Mucosa of stomach (tissue), 1 donor: ENCODE results near the gene GRK1.

Source experiments
- H3K27me3 ChIP-seq: one replicate; pipeline ENCODE4 v1.7.0; 2013; ENCODE audit warnings: mild to moderate bottlenecking, low read length; ENCODE audit not compliant: control insufficient read depth, insufficient read depth
- H3K36me3 ChIP-seq: one replicate; pipeline ENCODE4 v1.7.0; 2013; ENCODE audit warnings: low read length; ENCODE audit not compliant: control insufficient read depth, insufficient read depth
- H3K4me1 ChIP-seq: one replicate; pipeline ENCODE4 v1.7.0; 2013; ENCODE audit warnings: mild to moderate bottlenecking, low read length; ENCODE audit not compliant: control insufficient read depth, insufficient read depth
- H3K4me3 ChIP-seq: one replicate; pipeline ENCODE4 v1.7.0; 2013; ENCODE audit warnings: low read length
- H3K9ac ChIP-seq: one replicate; pipeline ENCODE4 v1.7.0; 2013; ENCODE audit warnings: mild to moderate bottlenecking, low read length, moderate library complexity
- H3K9me3 ChIP-seq: one replicate; pipeline ENCODE4 v1.7.0; 2013; ENCODE audit warnings: mild to moderate bottlenecking, low read length, moderate library complexity; ENCODE audit not compliant: control insufficient read depth
- donor health status: Pancreatic carcinoma.

GRK1 gene

GRCh38 chr13:113654591-113655345, 12.3 kb upstream of the GRK1 start:
- no peak overlapping the region for H3K9ac ChIP-seq
- H3K36me3 ChIP-seq = no peaks in the 10 kb centered on the region
- H3K27me3 ChIP-seq = peaks cover 7% of the 10 kb centered on the region
- no peak overlapping the region for H3K4me3 ChIP-seq
- peaks cover 18% of the 10 kb centered on the region for H3K4me1 ChIP-seq
- H3K9me3 ChIP-seq = no peaks in the 10 kb centered on the region

GRCh38 chr13:113655346-113656002, 11.5 kb upstream of the GRK1 start:
- Histone ChIP-seq H3K4me1 (peaks cover 18% of the 10 kb centered on the region), H3K9ac (no peak overlapping the region), H3K27me3 (peaks cover 7% of the 10 kb centered on the region), H3K36me3 (no peaks in the 10 kb centered on the region), H3K4me3 (no peak overlapping the region), H3K9me3 (no peaks in the 10 kb centered on the region)

- H3K9ac ChIP-seq = no peak overlapping the region
- peaks cover 18% of the 10 kb centered on the region for H3K4me1 ChIP-seq
- no peak overlapping the region for H3K4me3 ChIP-seq
- no peaks in the 10 kb centered on the region for H3K36me3 ChIP-seq
- peaks cover 7% of the 10 kb centered on the region for H3K27me3 ChIP-seq
- no peaks in the 10 kb centered on the region for H3K9me3 ChIP-seq
Observed at GRCh38 chr13:113656003-113656588, 10.9 kb upstream of the GRK1 start.

GRCh38 chr13:113656831-113657671, 10.0 kb upstream of the GRK1 start:
- Histone ChIP-seq H3K4me3 (no peak overlapping the region), H3K4me1 (peaks cover 18% of the 10 kb centered on the region), H3K9me3 (peaks cover 2% of the 10 kb centered on the region), H3K27me3 (peaks cover 7% of the 10 kb centered on the region), H3K9ac (no peak overlapping the region), H3K36me3 (no peaks in the 10 kb centered on the region)

- Histone ChIP-seq H3K36me3 (no peaks in the 10 kb centered on the region), H3K4me1 (peaks cover 18% of the 10 kb centered on the region), H3K4me3 (no peak within 1 kb of the TSS), H3K9me3 (peaks cover 3% of the 10 kb centered on the region), H3K27me3 (peaks cover 7% of the 10 kb centered on the region), H3K9ac (no peak within 1 kb of the TSS)
Observed at GRCh38 chr13:113657851-113658741, 8.9 kb upstream of the GRK1 start, which contains the start of gene ATP4B. TSS of gene ATP4B (minus strand) at chr13:113658198. CDS start at chr13:113658144, 54 bp downstream.

- H3K4me1 ChIP-seq = peaks cover 18% of the 10 kb centered on the region
- H3K9me3 ChIP-seq = peaks cover 3% of the 10 kb centered on the region
- peaks cover 7% of the 10 kb centered on the region for H3K27me3 ChIP-seq
- no peaks in the 10 kb centered on the region for H3K36me3 ChIP-seq
- H3K9ac ChIP-seq = no peak overlapping the region
- no peak overlapping the region for H3K4me3 ChIP-seq
Observed at GRCh38 chr13:113658836-113659235, 8.2 kb upstream of the GRK1 start.

- Histone ChIP-seq H3K36me3 (no peaks in the 10 kb centered on the region), H3K9me3 (peaks cover 3% of the 10 kb centered on the region), H3K4me1 (peaks cover 23% of the 10 kb centered on the region), H3K4me3 (no peak overlapping the region), H3K9ac (no peak overlapping the region), H3K27me3 (peaks cover 7% of the 10 kb centered on the region)
Observed at GRCh38 chr13:113659337-113659736, 7.7 kb upstream of the GRK1 start.

GRCh38 chr13:113660066-113660465, 7.0 kb upstream of the GRK1 start:
- no peak overlapping the region for H3K4me3 ChIP-seq
- peaks cover 3% of the 10 kb centered on the region for H3K9me3 ChIP-seq
- H3K9ac ChIP-seq = no peak overlapping the region
- peaks cover 7% of the 10 kb centered on the region for H3K27me3 ChIP-seq
- peaks cover 30% of the 10 kb centered on the region for H3K4me1 ChIP-seq
- H3K36me3 ChIP-seq = no peaks in the 10 kb centered on the region

GRCh38 chr13:113661509-113661908, 5.5 kb upstream of the GRK1 start:
- peaks cover 7% of the 10 kb centered on the region for H3K27me3 ChIP-seq
- no peak overlapping the region for H3K4me3 ChIP-seq
- H3K36me3 ChIP-seq = no peaks in the 10 kb centered on the region
- peaks cover 37% of the 10 kb centered on the region for H3K4me1 ChIP-seq
- H3K9me3 ChIP-seq = peaks cover 3% of the 10 kb centered on the region
- no peak overlapping the region for H3K9ac ChIP-seq

- Histone ChIP-seq H3K4me1 (peaks cover 20% of the 10 kb centered on the region), H3K27me3 (no peaks in the 10 kb centered on the region), H3K36me3 (no peaks in the 10 kb centered on the region), H3K4me3 (no peak overlapping the region), H3K9me3 (peaks cover 3% of the 10 kb centered on the region), H3K9ac (no peak overlapping the region)
Observed at GRCh38 chr13:113663934-113664333, 3.1 kb upstream of the GRK1 start.
